HG03469 (cell line): ENCODE measurements around the gene TM7SF3.
A peak's percentile ranks its signal among the peaks of the same experiment; 100 is the strongest.
"Not testable (repeated sequence)": the region's sequence is repeated elsewhere in the genome, so short reads cannot be mapped to it uniquely, and the experiment has no call there.

ENCODE experiments used
- ATAC-seq: cut with Tn5 transposase; IDR thresholded peaks from one replicate; pipeline ENCODE4 v1.9.1; 2021; ENCODE audit warnings: mild to moderate bottlenecking, moderate library complexity, moderate number of reproducible peaks; ENCODE audit not compliant: unreplicated experiment

Gene TM7SF3

GRCh38 chr12:26982866-26983265, 31.3 kb downstream of the TM7SF3 start:
- no peak for ATAC-seq

- no peak for ATAC-seq
Observed at GRCh38 chr12:26979733-26980132, 34.5 kb downstream of the TM7SF3 start.

- no peak for ATAC-seq
Observed at GRCh38 chr12:26978801-26979200, 35.4 kb downstream of the TM7SF3 start.

GRCh38 chr12:26976687-26977086, 37.5 kb downstream of the TM7SF3 start:
- no peak for ATAC-seq

- peak; percentile 96 for ATAC-seq
Observed at GRCh38 chr12:26971963-26972362, 42.2 kb downstream of the TM7SF3 start.

GRCh38 chr12:26970136-26970535, 44.0 kb downstream of the TM7SF3 start:
- ATAC-seq: no peak

- no peak for ATAC-seq
Observed at GRCh38 chr12:26966842-26967241, 47.3 kb downstream of the TM7SF3 start.

- ATAC-seq: no peak
Observed at GRCh38 chr12:26963413-26963812, 50.8 kb downstream of the TM7SF3 start.

GRCh38 chr12:26961803-26962202, 52.4 kb downstream of the TM7SF3 start:
- no peak for ATAC-seq

- not testable (repeated sequence) for ATAC-seq
Observed at GRCh38 chr12:26961391-26961790, 52.8 kb downstream of the TM7SF3 start.

GRCh38 chr12:26954027-26954426, 60.2 kb downstream of the TM7SF3 start:
- no peak for ATAC-seq

GRCh38 chr12:26953447-26953846, 60.7 kb downstream of the TM7SF3 start:
- no peak for ATAC-seq

- ATAC-seq: no peak
Observed at GRCh38 chr12:26948309-26948708, 65.9 kb downstream of the TM7SF3 start.

GRCh38 chr12:26941215-26941594, 73.0 kb downstream of the TM7SF3 start:
- ATAC-seq: no peak

GRCh38 chr12:26940516-26941214, 73.5 kb downstream of the TM7SF3 start:
- ATAC-seq: no peak

GRCh38 chr12:26939953-26940352, 74.2 kb downstream of the TM7SF3 start:
- ATAC-seq: no peak

- ATAC-seq: no peak
Observed at GRCh38 chr12:26939192-26939832, 74.9 kb downstream of the TM7SF3 start.

GRCh38 chr12:26938701-26939062, 75.5 kb downstream of the TM7SF3 start:
- peak; percentile 1 for ATAC-seq

GRCh38 chr12:26937863-26938700, 76.1 kb downstream of the TM7SF3 start, which contains the start of the genes FGFR1OP2 and INTS13:
Gene FGFR1OP2 (plus strand): TSS chr12:26938470. CDS start chr12:26954159, 15,689 bp downstream.
Gene INTS13 (minus strand): TSS chr12:26937981. CDS start chr12:26936803, 1,178 bp downstream.
- ATAC-seq: peak; percentile 66

GRCh38 chr12:26937443-26937862, 76.7 kb downstream of the TM7SF3 start:
- no peak for ATAC-seq
